Calu3 (cell line): ENCODE measurements around the gene CASP10. TPM values are rescaled to one million over a fixed set of nuclear protein-coding genes. Genes with fewer than 3 reads are reported as not detected.

ENCODE experiments used
- BruUV-seq: library from RNA; stranded (reverse); fragments of 400-500 nt; replicated peaks from 2 replicates; lab custom pipeline; 2021; lab: Mats Ljungman, UMichigan
- CTCF ChIA-PET: fragments of 300-600 bp; sonication (Branson Sonifier 250); formaldehyde crosslinking; loops from one replicate; lab custom pipeline; 2022; ENCODE audit warnings: antibody characterized with exemption; lab: Charles Lee
- DNase-seq: peaks from one replicate; pipeline ENCODE4 v3.0.0; 2022
- H3K27ac Mint-ChIP-seq: one replicate; pipeline ENCODE4 v1.8.0; 2022; ENCODE audit warnings: mixed read lengths; ENCODE audit not compliant: unreplicated experiment
- H3K27me3 Mint-ChIP-seq: one replicate; pipeline ENCODE4 v1.8.0; 2022; ENCODE audit warnings: mixed read lengths; ENCODE audit not compliant: unreplicated experiment
- H3K36me3 Mint-ChIP-seq: one replicate; pipeline ENCODE4 v1.8.0; 2022; ENCODE audit warnings: mild to moderate bottlenecking, moderate library complexity, mixed read lengths; ENCODE audit not compliant: insufficient read depth, unreplicated experiment
- H3K4me1 Mint-ChIP-seq: one replicate; pipeline ENCODE4 v1.8.0; 2022; ENCODE audit warnings: mild to moderate bottlenecking, low read depth, mixed read lengths; ENCODE audit not compliant: unreplicated experiment
- H3K4me3 Mint-ChIP-seq: one replicate; pipeline ENCODE4 v1.8.0; 2022; ENCODE audit warnings: mild to moderate bottlenecking, low read depth, moderate library complexity, mixed read lengths; ENCODE audit not compliant: unreplicated experiment
- H3K9me3 Mint-ChIP-seq: one replicate; pipeline ENCODE4 v1.8.0; 2022; ENCODE audit warnings: low read depth, mixed read lengths; ENCODE audit not compliant: unreplicated experiment
- CTCF ChIP-seq: fragments of 200-600 bp; IDR thresholded peaks from one replicate; pipeline ENCODE4 v1.8.0; 2022; ENCODE audit warnings: antibody characterized with exemption; ENCODE audit not compliant: unreplicated experiment
- intact Hi-C: fragments of 100-400 bp; cut with micrococcal nuclease; formaldehyde crosslinking; loops from one replicate; pipeline ENCODE4 v1.10.0; 2022; ENCODE audit not compliant: unreplicated experiment
- total RNA-seq: library from RNA; stranded (reverse); gene quantifications from 2 replicates; pipeline ENCODE4 v1.2.3, GENCODE V29; 2022

CASP10 gene
- total RNA-seq, 1 experiment from 2014 or later: 21.4 TPM

- no TSS peak for BruUV-seq
- Mint-ChIP-seq H3K27me3 (no peaks in the 10 kb centered on the region), H3K36me3 (peaks cover 51% of the 10 kb centered on the region), H3K27ac (peak overlapping the region; percentile 97), H3K9me3 (no peaks in the 10 kb centered on the region), H3K4me3 (peak overlapping the region; percentile 93), H3K4me1 (peaks cover 27% of the 10 kb centered on the region)
- TF ChIP-seq CTCF: no peak
- intact Hi-C loops: loop anchor here (5.0 to 10.0 kb wide), 3 partner anchors 331 to 411 kb away; partner anchors contain the start of genes NIF3L1, PPIL3 and TMEM237
- DNase-seq: peak; percentile 91
- CTCF ChIA-PET: interaction anchor here (0.6 to 2.7 kb wide), 9 partner anchors 13 to 332 kb away, joined by 3 to 61 read pairs (median 6); partner anchors contain the start of gene CASP10
Measured at GRCh38 chr2:201233192-201233811, 50.4 kb downstream of the CASP10 start.

GRCh38 chr2:201233812-201234662 lies 51.1 kb downstream of the CASP10 start:
- H3K9me3 Mint-ChIP-seq: no peaks in the 10 kb centered on the region
- H3K4me1 Mint-ChIP-seq: peaks cover 27% of the 10 kb centered on the region
- CTCF ChIA-PET: interaction anchor here (0.6 to 2.7 kb wide), 10 partner anchors 14 to 530 kb away, joined by 3 to 61 read pairs (median 6); partner anchors contain the start of gene CASP10
- peak overlapping the region; percentile 97 for H3K27ac Mint-ChIP-seq
- H3K36me3 Mint-ChIP-seq: peaks cover 53% of the 10 kb centered on the region
- H3K4me3 Mint-ChIP-seq: peak overlapping the region; percentile 93
- intact Hi-C loops: loop anchor here (5.0 to 10.0 kb wide), 3 partner anchors 332 to 411 kb away; partner anchors contain the start of genes NIF3L1, PPIL3 and TMEM237
- BruUV-seq: TSS peak; percentile 64
- H3K27me3 Mint-ChIP-seq: no peaks in the 10 kb centered on the region
- no peak for TF ChIP-seq CTCF
- no peak for DNase-seq

GRCh38 chr2:201234663-201235135 lies 51.8 kb downstream of the CASP10 start:
- no peak overlapping the region for H3K27ac Mint-ChIP-seq
- BruUV-seq: no TSS peak

More at GRCh38 chr2:201234663-201235135, 51.8 kb downstream of the CASP10 start:
- peak overlapping the region; percentile 93 for H3K4me3 Mint-ChIP-seq
- no peak for TF ChIP-seq CTCF
- no peaks in the 10 kb centered on the region for H3K9me3 Mint-ChIP-seq
- peaks cover 27% of the 10 kb centered on the region for H3K4me1 Mint-ChIP-seq
- H3K36me3 Mint-ChIP-seq: peaks cover 60% of the 10 kb centered on the region
- CTCF ChIA-PET: interaction anchor here (0.7 kb wide), 2 partner anchors 214 to 530 kb away, joined by 3 read pairs; no protein-coding TSS in a partner anchor
- DNase-seq: no peak
- no peaks in the 10 kb centered on the region for H3K27me3 Mint-ChIP-seq
- intact Hi-C loops: loop anchor here (5.0 to 10.0 kb wide), 3 partner anchors 332 to 410 kb away; partner anchors contain the start of genes NIF3L1, PPIL3 and TMEM237
